ENCODE data around the gene TFG.

The TFG gene

GRCh38 chr3:100761211-100761942 is 52.1 kb downstream of the TFG start:
- Histone ChIP-seq H3K9ac (ENCODE audit: low read length) (no peak overlapping the region), H3K4me3 (ENCODE audit: low read length) (no peak overlapping the region), H2AFZ (ENCODE audit: low read depth, low read length) (no peak overlapping the region), H3K79me2 (ENCODE audit: low read length) (no peaks in the 10 kb centered on the region), H3K27me3 (ENCODE audit: low read depth, low read length) (no peaks in the 10 kb centered on the region), H4K20me1 (ENCODE audit: insufficient read depth, low read length) (no peaks in the 10 kb centered on the region), H3K27ac (ENCODE audit: low read length) (no peak overlapping the region), H3K9me3 (ENCODE audit: insufficient read depth, low read length) (no peaks in the 10 kb centered on the region), H3K36me3 (replicated peaks; ENCODE audit: low read depth, low read length) (no peaks in the 10 kb centered on the region), H3K4me1 (ENCODE audit: low read length) (peaks cover 20% of the 10 kb centered on the region), H3K4me2 (ENCODE audit: low read length) (no peak overlapping the region)
- no peak for TF ChIP-seq EZH2phosphoT487 (IDR thresholded peaks at IDR 0.05; ENCODE audit: low read depth)
- peak; percentile 53 for TF ChIP-seq CTCF (IDR thresholded peaks at IDR 0.05; ENCODE audit: low read depth, low read length)

GRCh38 chr3:100761951-100762350 is 52.7 kb downstream of the TFG start:
- H3K4me1 ChIP-seq (ENCODE audit: low read length), result peaks cover 20% of the 10 kb centered on the region
- no peak overlapping the region for H3K27ac ChIP-seq (ENCODE audit: low read length)
- H3K4me3 ChIP-seq (ENCODE audit: low read length), result no peak overlapping the region
- H3K36me3 ChIP-seq (replicated peaks; ENCODE audit: low read depth, low read length), result no peaks in the 10 kb centered on the region
- no peak overlapping the region for H3K4me2 ChIP-seq (ENCODE audit: low read length)
- no peaks in the 10 kb centered on the region for H3K79me2 ChIP-seq (ENCODE audit: low read length)
- H3K9ac ChIP-seq (ENCODE audit: low read length), result no peak overlapping the region
- no peaks in the 10 kb centered on the region for H3K27me3 ChIP-seq (ENCODE audit: low read depth, low read length)
- no peaks in the 10 kb centered on the region for H4K20me1 ChIP-seq (ENCODE audit: insufficient read depth, low read length)
- no peaks in the 10 kb centered on the region for H3K9me3 ChIP-seq (ENCODE audit: insufficient read depth, low read length)
- TF ChIP-seq CTCF (IDR thresholded peaks at IDR 0.05; ENCODE audit: low read depth, low read length), result no peak
- no peak for TF ChIP-seq EZH2phosphoT487 (IDR thresholded peaks at IDR 0.05; ENCODE audit: low read depth)
- no peak overlapping the region for H2AFZ ChIP-seq (ENCODE audit: low read depth, low read length)

- Histone ChIP-seq H3K4me3 (ENCODE audit: low read length) (no peak overlapping the region), H2AFZ (ENCODE audit: low read depth, low read length) (no peak overlapping the region), H3K9me3 (ENCODE audit: insufficient read depth, low read length) (no peaks in the 10 kb centered on the region), H3K27me3 (ENCODE audit: low read depth, low read length) (no peaks in the 10 kb centered on the region), H3K79me2 (ENCODE audit: low read length) (no peaks in the 10 kb centered on the region), H4K20me1 (ENCODE audit: insufficient read depth, low read length) (no peaks in the 10 kb centered on the region), H3K36me3 (replicated peaks; ENCODE audit: low read depth, low read length) (no peaks in the 10 kb centered on the region), H3K4me2 (ENCODE audit: low read length) (no peak overlapping the region), H3K4me1 (ENCODE audit: low read length) (peaks cover 13% of the 10 kb centered on the region), H3K27ac (ENCODE audit: low read length) (no peak overlapping the region), H3K9ac (ENCODE audit: low read length) (no peak overlapping the region)
- no peak for TF ChIP-seq CTCF (IDR thresholded peaks at IDR 0.05; ENCODE audit: low read depth, low read length)
- TF ChIP-seq EZH2phosphoT487 (IDR thresholded peaks at IDR 0.05; ENCODE audit: low read depth), result no peak
Observed at GRCh38 chr3:100765437-100765975, 56.2 kb downstream of the TFG start.

GRCh38 chr3:100766069-100766468 is 56.8 kb downstream of the TFG start:
- H4K20me1 ChIP-seq (ENCODE audit: insufficient read depth, low read length), result no peaks in the 10 kb centered on the region
- H3K36me3 ChIP-seq (replicated peaks; ENCODE audit: low read depth, low read length), result no peaks in the 10 kb centered on the region
- TF ChIP-seq CTCF (IDR thresholded peaks at IDR 0.05; ENCODE audit: low read depth, low read length) (no peak), EZH2phosphoT487 (IDR thresholded peaks at IDR 0.05; ENCODE audit: low read depth) (no peak)
- no peaks in the 10 kb centered on the region for H3K9me3 ChIP-seq (ENCODE audit: insufficient read depth, low read length)
- no peaks in the 10 kb centered on the region for H3K79me2 ChIP-seq (ENCODE audit: low read length)
- no peak overlapping the region for H3K4me2 ChIP-seq (ENCODE audit: low read length)
- peaks cover 7% of the 10 kb centered on the region for H3K4me1 ChIP-seq (ENCODE audit: low read length)
- no peak overlapping the region for H3K9ac ChIP-seq (ENCODE audit: low read length)
- no peak overlapping the region for H2AFZ ChIP-seq (ENCODE audit: low read depth, low read length)
- H3K27ac ChIP-seq (ENCODE audit: low read length), result no peak overlapping the region
- no peak overlapping the region for H3K4me3 ChIP-seq (ENCODE audit: low read length)
- no peaks in the 10 kb centered on the region for H3K27me3 ChIP-seq (ENCODE audit: low read depth, low read length)
